Measurements from ENCODE around the gene RHOJ. TPM values are rescaled to one million over a fixed set of nuclear protein-coding genes. Genes with fewer than 3 reads are reported as not detected.

RHOJ gene
- total and polyA plus RNA-seq, 2 of the 4 experiments (the other 2 are of a cell fraction), result 9.5 to 33.9 TPM

- Histone ChIP-seq H4K8ac (ENCODE audit: low read depth in 2 of 2, low read length in 2 of 2) (no peak overlapping the region), H4K20me1 (ENCODE audit: insufficient read depth, low read length) (no peaks in the 10 kb centered on the region), H2BK120ac (ENCODE audit: low read depth, low read length) (no peak overlapping the region), H3K36me3 (ENCODE audit: control insufficient read depth, insufficient read depth, low read length) (no peaks in the 10 kb centered on the region), H2BK5ac (ENCODE audit: low read depth, low read length, poor library complexity, severe bottlenecking) (no peak overlapping the region), H3K9me3 (ENCODE audit: control insufficient read depth, insufficient read depth, low read length) (no peaks in the 10 kb centered on the region), H3K9me1 (ENCODE audit: insufficient read depth, low read length) (no peaks in the 10 kb centered on the region), H2AK9ac (replicated peaks; ENCODE audit: low read depth, low read length, poor library complexity) (no peak overlapping the region), H4K5ac (ENCODE audit: low read depth, low read length) (no peak overlapping the region), H3K4me1 (ENCODE audit: control insufficient read depth, insufficient read depth, low read length) (no peaks in the 10 kb centered on the region), H3K23ac (ENCODE audit: low read depth, low read length) (no peak overlapping the region), H2AK5ac (ENCODE audit: low read depth, low read length) (no peak overlapping the region), H2BK20ac (ENCODE audit: low read depth, low read length) (no peak overlapping the region), H3K4me3 (ENCODE audit: insufficient read depth, low read depth, low read length) (no peak overlapping the region), H3K56ac (ENCODE audit: extremely low read depth, insufficient read depth, low read length) (no peak overlapping the region), H2BK15ac (ENCODE audit: low read depth, low read length) (no peak overlapping the region), H3K79me1 (ENCODE audit: low read depth in 1 of 2, low read length in 2 of 2) (no peaks in the 10 kb centered on the region), H4K91ac (ENCODE audit: insufficient read depth, low read depth, low read length) (no peak overlapping the region), H3K27ac (ENCODE audit: insufficient read depth, low read length) (no peak overlapping the region), H2AFZ (replicated peaks; ENCODE audit: low read length, poor library complexity) (no peak overlapping the region), H3K4me2 (ENCODE audit: low read depth, low read length) (no peak overlapping the region), H3K9ac (ENCODE audit: low read depth, low read length) (no peak overlapping the region), H3K14ac (replicated peaks; ENCODE audit: low read depth, low read length) (no peak overlapping the region), H3K18ac (ENCODE audit: low read depth, low read length) (no peak overlapping the region), H3K4ac (ENCODE audit: low read depth, low read length) (no peak overlapping the region), H3K27me3 (ENCODE audit: control insufficient read depth, insufficient read depth, low read length) (peaks cover 6% of the 10 kb centered on the region)
- CTCF ChIA-PET, result no interaction called here
- no TSS peak for BruUV-seq (replicated peaks)
- intact Hi-C loops (cut with micrococcal nuclease) (no loop called here), in situ Hi-C loops (cut with MboI; ENCODE audit: low sequenced_read_pairs) (no loop called here), dilution Hi-C loops (cut with HindIII; ENCODE audit: low sequenced_read_pairs, unreplicated experiment) (no loop called here)
- DNase-seq (no peak), ATAC-seq (ENCODE audit: low read depth) (no peak)
- POLR2A ChIA-PET (ENCODE audit: unreplicated experiment), result no interaction called here
- WGBS, 2 experiments (ENCODE audit: extremely low coverage in 2 of 2, insufficient read length in 1 of 2), result no CpG with 5 or more reads among the region's 6 CpGs
- TF ChIP-seq NFE2L2 (IDR thresholded peaks at IDR 0.05; ENCODE audit: low read depth, low read length), result no peak
- TF ChIP-seq POLR2A (IDR thresholded peaks at IDR 0.05; ENCODE audit: low read depth, low read length), result no peak
- TF ChIP-seq CHD1 (IDR thresholded peaks at IDR 0.05; ENCODE audit: low read depth, low read length), result no peak
- TF ChIP-seq CEBPB (IDR thresholded peaks at IDR 0.05; ENCODE audit: low read depth, low read length), result no peak
- TF ChIP-seq RCOR1 (IDR thresholded peaks at IDR 0.05; ENCODE audit: insufficient replicate concordance, low read length), result no peak
- no peak for TF ChIP-seq MAFK (IDR thresholded peaks at IDR 0.05; ENCODE audit: low read depth, low read length)
- no peak for TF ChIP-seq ELK1 (IDR thresholded peaks at IDR 0.05; ENCODE audit: borderline replicate concordance, low read depth, low read length)
- TF ChIP-seq SMC3 (IDR thresholded peaks at IDR 0.05; ENCODE audit: low read depth, low read length), result no peak
- no peak for TF ChIP-seq FOS (IDR thresholded peaks at IDR 0.05; ENCODE audit: low read depth, low read length)
- TF ChIP-seq RAD21 (IDR thresholded peaks at IDR 0.05; ENCODE audit: low read length), result no peak
- TF ChIP-seq CTCF (conservative IDR thresholded peaks at IDR 0.05; ENCODE audit: low read depth, low read length), result no peak
- TF ChIP-seq MAZ (IDR thresholded peaks at IDR 0.05; ENCODE audit: borderline replicate concordance, low read depth, low read length), result no peak
- TF ChIP-seq USF2 (IDR thresholded peaks at IDR 0.05; ENCODE audit: low read depth, low read length), result no peak
- no peak for TF ChIP-seq MXI1 (IDR thresholded peaks at IDR 0.05; ENCODE audit: borderline replicate concordance, low read depth, low read length)
- TF ChIP-seq RFX5 (IDR thresholded peaks at IDR 0.05; ENCODE audit: low read depth, low read length), result no peak
Observed at GRCh38 chr14:63328787-63329737, 124.8 kb downstream of the RHOJ start.

Data from IMR-90 (cell line).